Mammary epithelial cell (primary cell): ENCODE results near the gene ATP2B3.

ENCODE experiments used
- EZH2 ChIP-seq: IDR thresholded peaks from 2 replicates; pipeline ENCODE4 v1.6.1; 2012; ENCODE audit warnings: low read length, inconsistent platforms, borderline replicate concordance
- TF ChIP-seq, protein P1 (sequence below), 2 donors: IDR thresholded peaks in 1 of 2; conservative IDR thresholded peaks in 1 of 2; 2 replicates each; pipeline ENCODE4 v1.5.1; 2011 to 2012; ENCODE audit warnings: inconsistent platforms in 2 of 2, low read length in 2 of 2, mild to moderate bottlenecking in 2 of 2, control low read depth in 1 of 2, low read depth in 1 of 2; ENCODE audit not compliant: insufficient read depth in 1 of 2; ENCODE audit errors: extremely low read depth in 1 of 2

DNA sequence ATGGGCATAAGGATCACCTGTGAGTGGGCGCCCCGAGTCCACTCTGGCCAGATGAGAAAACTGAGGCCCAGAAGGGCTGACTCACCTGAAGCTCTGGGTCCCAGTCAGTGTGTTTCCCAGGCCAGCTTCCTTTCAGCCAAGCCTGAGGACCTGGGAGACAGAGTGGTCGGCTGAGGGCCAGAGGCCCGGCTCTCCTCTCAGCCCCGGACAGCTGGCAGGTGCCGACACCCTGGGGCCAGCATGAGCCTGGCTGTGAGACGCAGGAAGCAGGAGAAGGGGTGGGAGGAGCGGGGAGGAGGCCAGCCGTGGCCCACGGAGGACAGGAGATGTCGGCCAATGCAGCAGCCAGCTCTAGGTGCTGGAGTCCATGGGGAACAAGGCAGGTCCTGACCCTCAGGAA, 28.9 kb downstream of the ATP2B3 start:
- TF ChIP-seq, protein P1, sequence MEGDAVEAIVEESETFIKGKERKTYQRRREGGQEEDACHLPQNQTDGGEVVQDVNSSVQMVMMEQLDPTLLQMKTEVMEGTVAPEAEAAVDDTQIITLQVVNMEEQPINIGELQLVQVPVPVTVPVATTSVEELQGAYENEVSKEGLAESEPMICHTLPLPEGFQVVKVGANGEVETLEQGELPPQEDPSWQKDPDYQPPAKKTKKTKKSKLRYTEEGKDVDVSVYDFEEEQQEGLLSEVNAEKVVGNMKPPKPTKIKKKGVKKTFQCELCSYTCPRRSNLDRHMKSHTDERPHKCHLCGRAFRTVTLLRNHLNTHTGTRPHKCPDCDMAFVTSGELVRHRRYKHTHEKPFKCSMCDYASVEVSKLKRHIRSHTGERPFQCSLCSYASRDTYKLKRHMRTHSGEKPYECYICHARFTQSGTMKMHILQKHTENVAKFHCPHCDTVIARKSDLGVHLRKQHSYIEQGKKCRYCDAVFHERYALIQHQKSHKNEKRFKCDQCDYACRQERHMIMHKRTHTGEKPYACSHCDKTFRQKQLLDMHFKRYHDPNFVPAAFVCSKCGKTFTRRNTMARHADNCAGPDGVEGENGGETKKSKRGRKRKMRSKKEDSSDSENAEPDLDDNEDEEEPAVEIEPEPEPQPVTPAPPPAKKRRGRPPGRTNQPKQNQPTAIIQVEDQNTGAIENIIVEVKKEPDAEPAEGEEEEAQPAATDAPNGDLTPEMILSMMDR (conservative IDR thresholded peaks at IDR 0.05 in 1 of 2, IDR thresholded peaks at IDR 0.05 in 1 of 2; ENCODE audit: extremely low read depth in 1 of 2, insufficient read depth in 1 of 2, low read depth in 1 of 2, low read length in 2 of 2): no peak
- no peak for TF ChIP-seq EZH2
